ENCODE data around the gene RWDD1.

Gene RWDD1

GRCh38 chr6:116570856-116571682 lies at the start of gene RWDD1:
Gene RWDD1 (plus strand): TSS chr6:116571504. CDS start chr6:116571583, 79 bp downstream.
- peak; percentile 99 for DNase-seq
- CTCF ChIA-PET = interaction anchor here (1.2 to 3.5 kb wide), 7 partner anchors 8 to 292 kb away, joined by 3 to 17 read pairs (median 4); partner anchors contain the start of gene TSPYL1
- Mint-ChIP-seq H3K4me1 (peaks cover 43% of the 10 kb centered on the region), H3K36me3 (peaks cover 7% of the 10 kb centered on the region), H3K4me3 (peak within 1 kb of the TSS; percentile 87), H3K27ac (peak within 1 kb of the TSS; percentile 96), H3K9me3 (no peaks in the 10 kb centered on the region), H3K27me3 (peaks cover 6% of the 10 kb centered on the region)

GRCh38 chr6:116522896-116523295 lies 48.4 kb upstream of the RWDD1 start:
- H3K27me3 Mint-ChIP-seq = peaks cover 13% of the 10 kb centered on the region
- H3K9me3 Mint-ChIP-seq = no peaks in the 10 kb centered on the region
- no peaks in the 10 kb centered on the region for H3K4me1 Mint-ChIP-seq
- no peak for DNase-seq
- H3K4me3 Mint-ChIP-seq = no peak overlapping the region
- H3K36me3 Mint-ChIP-seq = no peaks in the 10 kb centered on the region
- CTCF ChIA-PET = interaction anchor here (0.7 to 1.6 kb wide), 3 partner anchors 10 to 99 kb away, joined by 3 to 5 read pairs (median 3); no protein-coding TSS in a partner anchor
- no peak overlapping the region for H3K27ac Mint-ChIP-seq

- no peaks in the 10 kb centered on the region for H3K36me3 Mint-ChIP-seq
- CTCF ChIA-PET = interaction anchor here (1.6 kb wide), 1 partner anchor 12 kb away, joined by 3 read pairs; no protein-coding TSS in a partner anchor
- H3K4me3 Mint-ChIP-seq = no peak overlapping the region
- no peak for DNase-seq
- H3K9me3 Mint-ChIP-seq = no peaks in the 10 kb centered on the region
- H3K27me3 Mint-ChIP-seq = peaks cover 7% of the 10 kb centered on the region
- no peak overlapping the region for H3K27ac Mint-ChIP-seq
- H3K4me1 Mint-ChIP-seq = no peaks in the 10 kb centered on the region
Observed at GRCh38 chr6:116524236-116524635, 47.1 kb upstream of the RWDD1 start.

DNA sequence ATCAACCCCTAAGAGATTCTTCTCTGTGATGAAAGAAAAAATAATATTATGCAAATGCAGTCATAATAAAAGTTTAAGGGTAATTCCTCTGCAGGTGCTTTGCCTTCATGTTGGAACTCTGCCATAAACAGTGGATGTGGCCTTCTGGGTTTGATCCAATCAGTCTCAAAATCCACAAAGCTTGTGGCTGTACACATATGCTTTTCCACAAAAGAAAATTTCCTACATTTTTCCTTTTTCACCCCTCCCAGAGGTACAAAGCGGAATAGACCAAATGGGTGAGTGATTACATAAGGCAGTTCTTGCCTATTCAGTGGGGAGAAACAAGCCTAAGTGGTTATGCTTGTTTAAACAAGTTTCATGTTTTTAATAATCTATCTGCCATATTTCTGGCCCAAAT lies 43.2 kb upstream of the RWDD1 start:
- no peaks in the 10 kb centered on the region for H3K4me1 Mint-ChIP-seq
- CTCF ChIA-PET = interaction anchor here (0.7 kb wide), 1 partner anchor 276 kb away, joined by 3 read pairs; no protein-coding TSS in a partner anchor
- no peaks in the 10 kb centered on the region for H3K36me3 Mint-ChIP-seq
- H3K27me3 Mint-ChIP-seq = peaks cover 19% of the 10 kb centered on the region
- no peak overlapping the region for H3K4me3 Mint-ChIP-seq
- no peaks in the 10 kb centered on the region for H3K9me3 Mint-ChIP-seq
- no peak for DNase-seq
- no peak overlapping the region for H3K27ac Mint-ChIP-seq

GRCh38 chr6:116528780-116529179 lies 42.5 kb upstream of the RWDD1 start:
- Mint-ChIP-seq H3K4me3 (no peak overlapping the region), H3K27ac (no peak overlapping the region), H3K9me3 (no peaks in the 10 kb centered on the region), H3K27me3 (peaks cover 22% of the 10 kb centered on the region), H3K4me1 (no peaks in the 10 kb centered on the region), H3K36me3 (no peaks in the 10 kb centered on the region)
- CTCF ChIA-PET = interaction anchor here (0.7 to 1.2 kb wide), 2 partner anchors 84 to 277 kb away, joined by 3 read pairs; no protein-coding TSS in a partner anchor
- DNase-seq = no peak

- CTCF ChIA-PET = interaction anchor here (1.0 to 1.4 kb wide), 3 partner anchors 16 to 242 kb away, joined by 3 to 6 read pairs (median 3); partner anchors contain the start of gene TRAPPC3L
- H3K27ac Mint-ChIP-seq = no peak overlapping the region
- H3K9me3 Mint-ChIP-seq = no peaks in the 10 kb centered on the region
- H3K27me3 Mint-ChIP-seq = peaks cover 24% of the 10 kb centered on the region
- DNase-seq = no peak
- H3K4me3 Mint-ChIP-seq = no peak overlapping the region
- H3K36me3 Mint-ChIP-seq = no peaks in the 10 kb centered on the region
- no peaks in the 10 kb centered on the region for H3K4me1 Mint-ChIP-seq
Observed at GRCh38 chr6:116529466-116530290, 41.6 kb upstream of the RWDD1 start.

DNA sequence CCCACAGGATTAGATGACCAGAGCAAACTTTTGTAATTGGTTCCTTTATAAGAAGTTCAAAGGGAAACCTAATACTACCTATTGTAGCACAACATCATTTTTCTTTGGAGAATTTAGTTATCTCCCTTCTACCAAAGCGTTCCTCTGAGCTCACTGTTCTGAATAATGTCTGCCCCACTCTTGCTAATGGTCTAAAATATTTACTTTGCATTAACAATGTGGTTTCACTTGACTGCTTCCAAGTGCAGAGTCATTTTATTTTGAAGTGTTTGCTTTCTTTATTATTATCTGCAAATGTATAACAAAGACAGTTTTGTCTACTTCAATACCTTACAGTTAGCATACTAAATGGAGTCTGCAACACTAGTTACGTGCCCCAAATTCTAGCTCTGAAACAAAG lies 40.9 kb upstream of the RWDD1 start:
- DNase-seq = no peak
- H3K4me1 Mint-ChIP-seq = no peaks in the 10 kb centered on the region
- H3K27me3 Mint-ChIP-seq = peaks cover 24% of the 10 kb centered on the region
- no peak overlapping the region for H3K27ac Mint-ChIP-seq
- H3K9me3 Mint-ChIP-seq = no peaks in the 10 kb centered on the region
- CTCF ChIA-PET = interaction anchor here (1.0 to 1.4 kb wide), 2 partner anchors 15 to 243 kb away, joined by 3 to 6 read pairs; partner anchors contain the start of gene TRAPPC3L
- H3K36me3 Mint-ChIP-seq = no peaks in the 10 kb centered on the region
- no peak overlapping the region for H3K4me3 Mint-ChIP-seq

DNA sequence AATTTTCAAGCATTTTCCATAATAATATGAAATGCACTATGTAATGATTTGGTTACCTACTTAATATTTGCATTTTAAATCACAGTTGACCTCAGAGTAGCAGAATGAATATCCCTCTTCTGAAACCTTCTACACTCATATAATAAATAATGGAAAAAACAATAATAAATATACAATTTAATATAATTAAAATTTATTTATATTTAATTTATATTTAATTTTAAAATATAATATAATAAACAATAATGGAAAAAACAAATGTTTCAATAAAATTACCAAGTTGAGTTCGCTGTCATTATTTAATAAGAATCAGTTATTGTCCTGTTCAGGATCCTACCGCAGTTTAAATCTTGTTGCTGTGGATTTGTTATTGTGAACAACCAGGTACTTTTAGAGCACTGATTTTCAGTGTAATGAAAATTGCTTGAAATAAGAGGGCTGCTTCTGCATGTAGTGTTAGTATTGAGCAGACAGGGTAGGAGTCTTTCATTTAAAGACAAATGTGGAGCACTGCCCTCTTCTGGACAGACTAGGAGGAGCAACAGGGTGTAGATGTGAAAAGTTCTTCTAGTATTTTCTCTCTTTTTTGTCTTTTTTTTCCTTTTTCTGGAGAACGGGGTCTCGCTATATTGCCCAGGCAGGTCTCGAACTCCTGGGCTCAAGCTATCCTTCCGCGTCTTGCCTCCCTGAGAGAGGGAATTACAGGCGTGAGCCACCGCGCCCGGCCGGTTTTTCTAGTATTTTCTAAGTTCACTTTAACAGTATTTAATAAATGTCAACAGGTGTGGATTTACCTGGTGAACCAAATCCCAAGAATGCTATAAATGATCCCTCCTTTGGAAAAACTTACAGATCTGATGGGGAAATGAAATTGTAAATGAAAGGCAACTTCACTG lies 39.4 kb upstream of the RWDD1 start:
- Mint-ChIP-seq H3K4me1 (no peaks in the 10 kb centered on the region), H3K27ac (no peak overlapping the region), H3K4me3 (no peak overlapping the region), H3K36me3 (no peaks in the 10 kb centered on the region), H3K9me3 (no peaks in the 10 kb centered on the region), H3K27me3 (peaks cover 28% of the 10 kb centered on the region)
- CTCF ChIA-PET = interaction anchor here (0.5 to 3.6 kb wide), 7 partner anchors 10 to 415 kb away, joined by 3 to 38 read pairs (median 12); no protein-coding TSS in a partner anchor
- DNase-seq = peak; percentile 76

DNA sequence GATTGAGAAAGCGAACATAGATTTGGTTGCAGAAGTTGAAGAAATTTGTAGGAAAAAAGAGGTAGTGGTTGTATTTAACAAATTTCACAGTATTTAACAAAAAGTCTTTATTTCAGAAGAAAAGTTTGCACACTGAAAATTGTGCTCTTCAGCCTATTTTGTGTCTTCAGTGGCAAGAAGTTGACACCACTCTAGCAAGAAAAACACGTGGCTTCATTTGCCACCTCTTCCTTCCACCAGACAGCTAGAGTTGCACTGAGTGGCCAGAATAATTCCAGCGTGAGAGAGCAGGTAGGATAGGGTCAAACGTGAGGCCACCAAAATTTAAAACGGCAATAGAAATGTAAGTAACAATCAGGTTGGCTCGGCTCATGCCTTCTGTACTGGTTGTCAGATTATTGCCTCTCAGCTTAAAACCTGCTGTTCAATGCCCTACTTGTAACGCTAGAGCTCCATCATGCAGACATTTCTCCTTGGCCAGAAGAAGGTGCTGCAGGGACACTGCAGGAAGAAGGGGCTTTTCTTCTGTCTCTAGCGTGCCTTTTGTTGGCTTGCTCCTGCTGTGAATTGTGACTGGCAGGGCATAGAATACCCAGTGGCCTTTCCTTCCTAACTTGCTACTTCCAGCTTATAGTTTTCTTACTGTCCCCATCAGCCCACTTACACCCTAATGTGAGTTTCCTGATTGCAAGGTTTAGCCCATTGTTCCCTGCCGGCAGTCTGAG lies 37.9 kb upstream of the RWDD1 start:
- H3K9me3 Mint-ChIP-seq = no peaks in the 10 kb centered on the region

DNA sequence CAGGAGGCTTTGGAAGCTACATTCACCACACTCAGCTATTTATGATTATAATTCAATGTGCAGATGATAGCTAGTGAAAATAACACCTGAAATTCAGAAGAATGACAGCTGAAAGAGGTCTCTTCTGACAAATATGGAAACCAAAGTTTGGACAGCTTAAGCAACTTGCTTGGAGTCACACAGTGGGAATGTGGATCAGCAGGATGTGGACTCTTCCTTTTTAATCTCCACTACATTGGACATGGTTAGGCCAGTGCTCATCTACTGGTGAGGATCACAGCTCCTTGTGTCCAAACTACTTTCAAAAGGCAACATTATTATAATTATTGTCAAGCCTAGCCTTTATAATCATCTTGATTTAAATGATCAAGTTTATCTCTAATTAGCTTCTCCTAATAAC lies 36.2 kb upstream of the RWDD1 start:
- no peaks in the 10 kb centered on the region for H3K4me1 Mint-ChIP-seq
- H3K4me3 Mint-ChIP-seq = no peak overlapping the region
- H3K36me3 Mint-ChIP-seq = no peaks in the 10 kb centered on the region
- peaks cover 23% of the 10 kb centered on the region for H3K27me3 Mint-ChIP-seq
- CTCF ChIA-PET = interaction anchor here (0.8 to 3.6 kb wide), 19 partner anchors 11 to 268 kb away, joined by 3 to 38 read pairs (median 4); partner anchors contain the start of genes CALHM4, TRAPPC3L and TSPYL1
- H3K9me3 Mint-ChIP-seq = no peaks in the 10 kb centered on the region
- H3K27ac Mint-ChIP-seq = no peak overlapping the region
- DNase-seq = no peak

More for the DNA sequence above, 37.9 kb upstream of the RWDD1 start:
- no peak overlapping the region for H3K4me3 Mint-ChIP-seq
- H3K27me3 Mint-ChIP-seq = peaks cover 28% of the 10 kb centered on the region
- no peak for DNase-seq
- no peaks in the 10 kb centered on the region for H3K4me1 Mint-ChIP-seq
- no peak overlapping the region for H3K27ac Mint-ChIP-seq
- CTCF ChIA-PET = interaction anchor here (0.8 to 3.6 kb wide), 13 partner anchors 9 to 316 kb away, joined by 3 to 38 read pairs (median 3); partner anchors contain the start of gene CALHM5
- H3K36me3 Mint-ChIP-seq = no peaks in the 10 kb centered on the region

- CTCF ChIA-PET = interaction anchor here (1.4 to 2.9 kb wide), 4 partner anchors 25 to 267 kb away, joined by 3 to 30 read pairs (median 7); no protein-coding TSS in a partner anchor
- H3K4me3 Mint-ChIP-seq = no peak overlapping the region
- H3K4me1 Mint-ChIP-seq = no peaks in the 10 kb centered on the region
- H3K9me3 Mint-ChIP-seq = no peaks in the 10 kb centered on the region
- H3K36me3 Mint-ChIP-seq = no peaks in the 10 kb centered on the region
- H3K27ac Mint-ChIP-seq = no peak overlapping the region
- peaks cover 26% of the 10 kb centered on the region for H3K27me3 Mint-ChIP-seq
- no peak for DNase-seq
Observed at GRCh38 chr6:116536216-116536621, 35.1 kb upstream of the RWDD1 start.

- CTCF ChIA-PET = interaction anchor here (0.7 to 1.4 kb wide), 3 partner anchors 8 to 20 kb away, joined by 3 to 4 read pairs (median 3); no protein-coding TSS in a partner anchor
- Mint-ChIP-seq H3K4me3 (no peak overlapping the region), H3K9me3 (no peaks in the 10 kb centered on the region), H3K36me3 (no peaks in the 10 kb centered on the region), H3K27me3 (peaks cover 14% of the 10 kb centered on the region), H3K27ac (no peak overlapping the region), H3K4me1 (no peaks in the 10 kb centered on the region)
- no peak for DNase-seq
Observed at GRCh38 chr6:116542426-116542825, 28.9 kb upstream of the RWDD1 start.

All from activated naive CD4-positive, alpha-beta T cell treated with anti-CD3 and anti-CD28 coated beads, Interleukin-2, amount 10 ng/mL, durations not matched to agents 7 days and 5 days (primary cell).